GM19468 (cell line): ENCODE measurements around the gene ARMC2.

Source experiments
- ATAC-seq: cut with Tn5 transposase; IDR thresholded peaks from one replicate; pipeline ENCODE4 v1.9.1; 2021; ENCODE audit warnings: mild to moderate bottlenecking, moderate library complexity, moderate number of reproducible peaks; ENCODE audit not compliant: unreplicated experiment; ENCODE audit errors: extremely low read depth

ARMC2 gene

DNA sequence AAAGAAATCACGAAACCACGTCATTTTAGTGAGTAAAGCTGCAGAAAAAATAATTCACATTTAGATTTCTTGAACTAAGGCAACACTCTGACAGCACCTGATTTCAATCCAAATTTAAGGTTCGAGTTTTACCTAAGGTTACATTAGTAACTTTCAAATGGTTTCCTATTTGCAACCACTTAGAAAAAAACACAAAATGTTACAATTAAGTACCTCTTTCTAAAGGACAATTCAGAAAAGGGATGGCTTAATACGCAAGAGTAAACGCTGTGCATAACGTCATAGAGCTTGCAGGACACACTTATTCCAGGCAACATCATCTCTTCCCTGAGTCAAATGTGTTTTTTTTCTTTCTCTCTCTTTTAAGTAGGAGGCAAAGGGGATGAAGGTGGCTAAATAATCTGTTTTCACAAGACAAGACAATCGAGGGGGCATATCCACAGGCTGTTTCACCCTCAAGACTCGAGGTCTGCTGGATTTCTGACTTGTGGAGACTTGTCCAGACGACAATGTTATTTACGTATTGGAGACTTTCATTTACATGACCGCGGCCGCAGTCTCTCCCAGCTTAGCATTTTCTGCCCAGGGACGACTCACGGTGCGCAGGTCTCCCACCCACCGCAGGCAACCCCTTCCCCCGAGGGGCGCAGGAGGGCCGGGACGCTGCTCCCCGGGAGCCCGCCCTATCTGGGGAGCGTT, 160.5 kb downstream of the ARMC2 start:
- ATAC-seq, result no peak

DNA sequence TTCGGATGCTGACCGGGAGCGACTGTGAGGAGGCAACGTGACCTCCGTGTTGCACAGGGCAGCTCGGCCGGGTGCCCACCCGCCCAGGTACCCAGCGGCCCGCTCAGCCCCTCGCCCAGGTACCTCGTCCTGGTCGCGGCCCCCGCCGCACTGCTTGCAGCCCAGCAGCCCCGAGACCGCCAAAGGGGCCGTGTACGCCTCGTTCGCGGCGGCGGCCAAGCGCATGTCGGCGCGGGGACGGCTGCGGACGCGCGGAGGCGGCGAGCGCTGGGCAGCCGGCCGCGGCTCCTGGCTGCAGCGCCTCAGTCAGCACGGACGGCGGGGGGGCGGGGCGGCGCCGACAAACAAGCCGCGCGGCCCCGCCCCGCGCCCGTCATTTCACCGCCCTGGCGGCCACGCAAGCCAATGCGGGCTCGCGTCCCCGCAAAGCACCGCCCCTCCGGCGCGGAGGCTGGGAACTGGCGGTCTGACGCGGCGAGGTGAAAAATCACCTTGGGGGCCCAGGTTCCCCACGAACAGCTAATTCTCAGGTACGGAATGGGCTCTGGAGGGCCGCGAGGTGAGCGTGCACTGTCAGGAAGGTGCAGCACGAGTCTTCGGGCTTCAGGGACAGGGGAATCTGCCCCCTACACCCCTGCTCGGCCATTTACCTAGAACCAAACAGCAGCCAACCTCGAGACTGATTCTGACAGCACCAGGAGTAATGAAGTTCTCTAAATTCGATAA, 161.2 kb downstream of the ARMC2 start:
- ATAC-seq, result no peak

DNA sequence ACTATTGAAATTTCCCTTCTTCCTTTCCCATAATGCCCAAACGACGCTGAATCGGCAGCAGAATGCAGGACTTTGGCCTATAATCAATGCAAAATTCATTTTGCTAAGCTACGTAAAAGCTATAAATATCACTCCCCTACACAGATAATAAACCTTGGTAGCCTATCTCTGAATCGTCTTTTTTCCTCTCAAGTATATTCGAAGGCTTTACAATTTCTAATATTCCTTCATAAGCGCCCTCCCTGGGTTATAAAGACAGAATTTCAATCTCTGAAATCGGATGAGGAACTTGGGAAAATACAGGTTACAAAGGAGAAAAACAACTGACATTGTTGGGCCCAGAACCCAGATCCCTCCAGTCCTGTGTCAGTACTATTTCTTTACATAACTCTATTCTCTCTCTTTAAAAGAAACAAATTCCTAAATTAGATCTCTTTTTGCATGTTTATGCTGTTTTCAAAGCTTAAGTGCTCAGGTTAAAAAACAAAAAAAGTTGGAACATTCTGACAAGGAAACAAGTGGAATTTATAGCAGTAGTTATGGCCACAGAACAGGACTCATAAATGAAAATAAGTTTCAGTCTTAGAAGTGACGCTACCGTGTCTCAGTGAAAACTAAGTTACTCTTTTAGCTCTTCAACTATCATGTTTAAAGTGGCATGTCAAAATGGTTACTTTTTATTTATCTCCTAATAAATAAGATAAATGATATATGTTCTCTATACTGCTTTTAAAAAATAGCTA, 161.9 kb downstream of the ARMC2 start:
- ATAC-seq, result no peak

DNA sequence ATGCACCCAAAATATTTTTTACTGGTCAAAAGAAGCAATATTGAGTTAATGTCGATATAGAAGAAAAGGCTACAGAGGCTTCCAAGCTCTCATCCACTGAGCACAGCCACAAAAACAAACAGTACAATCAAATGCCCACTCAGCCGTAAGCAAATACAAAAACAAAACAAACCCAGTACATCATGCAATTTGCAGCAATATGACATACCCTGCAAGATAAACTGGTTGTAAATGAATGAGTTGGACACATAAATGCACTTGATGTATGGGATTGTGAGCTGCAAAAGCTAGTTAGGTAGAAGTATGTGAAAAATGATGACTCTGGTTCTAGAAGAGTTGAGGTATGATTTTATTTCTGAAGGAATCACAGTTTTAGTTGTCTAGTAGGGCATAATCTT, 162.5 kb downstream of the ARMC2 start:
- ATAC-seq, result no peak

DNA sequence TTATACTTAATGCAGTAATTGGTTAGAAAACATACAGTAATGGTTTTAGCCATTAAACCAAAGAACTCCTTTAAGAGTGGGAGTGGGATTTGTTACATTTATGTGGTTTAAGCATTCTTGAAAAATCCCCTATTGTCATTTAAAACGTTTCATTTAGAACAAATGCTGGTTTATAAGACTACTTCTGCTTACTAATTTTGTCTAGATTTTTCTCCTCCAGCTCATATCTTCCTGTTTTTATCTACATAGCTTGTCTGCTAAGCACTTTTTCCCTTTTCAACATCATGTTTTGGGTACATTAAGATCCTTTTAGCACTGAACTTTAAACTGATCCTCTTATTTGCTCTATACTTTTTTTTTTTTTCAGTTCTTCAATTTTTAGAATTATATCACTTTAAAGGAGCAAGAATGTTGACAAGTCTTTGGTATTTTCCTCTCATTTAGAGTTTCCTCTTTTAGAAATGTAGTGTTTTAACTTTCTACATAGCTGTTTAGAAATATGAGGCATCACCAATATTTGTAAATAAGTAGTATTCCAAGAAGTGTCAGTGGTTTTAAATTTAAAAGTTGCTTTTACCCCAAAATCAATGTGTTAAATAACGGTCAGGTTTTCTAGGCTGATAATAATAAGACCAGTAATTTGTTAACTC, 165.6 kb downstream of the ARMC2 start:
- ATAC-seq, result no peak

DNA sequence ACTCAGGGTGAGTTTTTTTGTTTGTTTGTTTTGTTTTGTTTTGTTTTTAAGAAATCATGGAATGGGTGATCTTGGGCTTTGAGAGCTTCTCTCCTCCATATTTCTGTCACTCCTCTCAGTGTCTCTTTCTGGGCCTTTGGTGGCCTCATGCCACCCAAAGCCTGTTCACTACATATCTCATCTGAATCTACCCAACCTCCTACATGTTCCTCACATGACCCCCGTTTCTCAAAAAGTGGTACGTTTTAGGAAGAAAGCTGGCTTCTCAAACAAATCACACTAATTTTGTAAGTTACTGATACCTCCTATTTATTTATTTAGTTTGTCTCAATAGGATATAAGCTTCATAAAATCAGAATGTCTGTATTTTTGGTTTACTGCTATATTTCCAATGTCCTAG, 166.4 kb downstream of the ARMC2 start:
- ATAC-seq, result no peak

DNA sequence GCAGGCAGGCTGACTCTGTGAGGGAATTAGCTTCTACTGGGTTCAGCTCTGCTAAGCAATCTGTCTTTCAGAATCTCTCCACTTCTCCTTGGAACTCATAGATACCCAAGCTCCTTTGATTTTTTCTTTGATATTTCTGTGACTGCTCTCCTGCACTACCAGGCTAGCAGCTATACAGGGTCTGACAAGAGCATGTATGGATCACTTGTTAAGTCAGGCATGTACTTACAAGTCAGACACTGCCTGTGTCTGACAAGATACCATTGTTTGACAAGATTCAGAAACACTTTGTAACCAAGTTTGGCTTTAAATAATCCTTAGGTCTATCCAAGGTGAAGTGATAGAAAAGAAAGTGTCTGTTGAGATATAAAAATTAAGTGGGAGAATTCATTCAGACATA, 167.0 kb downstream of the ARMC2 start:
- ATAC-seq, result no peak

DNA sequence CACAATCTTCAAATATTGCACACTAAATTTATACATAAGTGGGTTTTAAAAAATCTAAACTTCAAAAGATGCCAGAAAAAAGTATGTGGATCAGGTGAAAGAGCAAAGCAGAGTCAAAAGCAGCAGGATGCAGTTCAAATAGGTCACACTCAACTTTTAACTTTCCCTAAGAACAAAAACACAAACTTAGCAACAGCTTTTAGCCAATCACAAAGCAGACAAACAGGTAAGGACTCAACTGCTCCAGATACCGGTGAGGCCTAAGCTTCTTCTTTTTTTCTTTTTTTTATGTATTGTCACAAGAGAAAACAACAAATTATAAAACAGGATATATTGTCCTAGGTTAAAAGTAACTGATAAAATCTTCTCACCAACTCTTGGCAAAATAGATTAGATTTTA, 171.7 kb downstream of the ARMC2 start:
- no peak for ATAC-seq

DNA sequence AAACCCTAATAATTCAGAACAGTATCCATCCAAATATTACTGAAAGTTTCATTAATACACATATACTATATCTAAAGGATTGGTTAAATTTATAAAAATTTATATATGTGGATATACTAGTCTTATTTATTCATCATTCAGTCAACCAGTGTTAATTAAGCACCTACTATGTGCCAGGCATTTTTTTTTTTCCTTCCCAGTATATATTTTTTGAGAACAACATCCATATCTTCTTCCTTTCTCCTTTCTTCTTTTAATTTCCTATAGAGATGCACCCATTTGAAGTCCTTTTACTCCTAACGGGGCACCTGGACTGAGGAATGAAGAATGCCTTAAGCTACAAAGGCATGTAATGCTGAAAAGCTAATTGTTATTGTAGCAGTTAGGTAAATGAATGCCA, 173.6 kb downstream of the ARMC2 start:
- ATAC-seq, result no peak

DNA sequence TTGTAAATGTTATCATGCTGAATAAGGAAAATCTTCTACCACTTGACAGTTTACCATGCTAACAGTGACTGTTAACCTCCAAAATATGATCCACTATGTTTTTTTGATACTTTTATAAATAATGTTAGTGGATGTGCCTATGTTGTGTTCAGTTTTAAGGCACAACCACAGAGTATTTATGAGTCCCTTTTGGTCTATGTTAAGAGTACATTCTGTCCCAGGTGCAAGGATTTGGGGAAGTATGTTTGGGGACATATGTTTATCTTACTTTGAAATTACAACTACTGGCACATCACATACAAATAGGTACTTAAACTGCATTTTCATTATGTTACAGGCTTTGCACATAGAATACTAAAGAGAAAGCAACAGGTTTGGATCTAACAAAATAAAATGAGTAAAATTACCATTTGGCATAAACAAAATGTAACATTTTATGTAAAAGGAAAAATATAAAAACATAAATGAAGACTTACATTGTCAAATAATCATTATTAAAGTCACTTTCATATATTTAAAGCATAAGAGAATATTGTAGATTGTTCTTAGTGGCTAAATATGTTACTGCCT, 175.2 kb downstream of the ARMC2 start:
- ATAC-seq, result no peak
